ENCODE results near the gene UGT1A6.

UGT1A6 gene

GRCh38 chr2:233800208-233800607 is 107.5 kb downstream of the UGT1A6 start:
- DNase-seq (ENCODE audit: low spot score) = no peak

- no peak for DNase-seq (ENCODE audit: low spot score)
Observed at GRCh38 chr2:233801357-233802131, 108.9 kb downstream of the UGT1A6 start.

- DNase-seq (ENCODE audit: low spot score) = no peak
Observed at GRCh38 chr2:233802132-233802815, 109.6 kb downstream of the UGT1A6 start.

- no peak for DNase-seq (ENCODE audit: low spot score)
Observed at GRCh38 chr2:233803292-233803911, 110.7 kb downstream of the UGT1A6 start.

GRCh38 chr2:233803994-233804393 is 111.3 kb downstream of the UGT1A6 start:
- DNase-seq (ENCODE audit: low spot score) = no peak

- DNase-seq (ENCODE audit: low spot score) = no peak
Observed at GRCh38 chr2:233807215-233807865, 114.7 kb downstream of the UGT1A6 start.

- DNase-seq (ENCODE audit: low spot score) = no peak
Observed at GRCh38 chr2:233807966-233808935, 115.6 kb downstream of the UGT1A6 start.

- no peak for DNase-seq (ENCODE audit: low spot score)
Observed at GRCh38 chr2:233810385-233810784, 117.7 kb downstream of the UGT1A6 start.

GRCh38 chr2:233811087-233811486 is 118.4 kb downstream of the UGT1A6 start:
- DNase-seq (ENCODE audit: low spot score) = no peak

- DNase-seq (ENCODE audit: low spot score) = no peak
Observed at GRCh38 chr2:233811732-233812131, 119.0 kb downstream of the UGT1A6 start.

- DNase-seq (ENCODE audit: low spot score) = no peak
Observed at GRCh38 chr2:233813236-233814055, 120.8 kb downstream of the UGT1A6 start.

GRCh38 chr2:233814056-233814835 is 121.6 kb downstream of the UGT1A6 start:
- no peak for DNase-seq (ENCODE audit: low spot score)

- no peak for DNase-seq (ENCODE audit: low spot score)
Observed at GRCh38 chr2:233815861-233816260, 123.2 kb downstream of the UGT1A6 start.

GRCh38 chr2:233816334-233816733 is 123.6 kb downstream of the UGT1A6 start:
- DNase-seq (ENCODE audit: low spot score) = peak; percentile 56

- peak; percentile 35 for DNase-seq (ENCODE audit: low spot score)
Observed at GRCh38 chr2:233816771-233817170, 124.1 kb downstream of the UGT1A6 start.

GRCh38 chr2:233817361-233817911 is 124.7 kb downstream of the UGT1A6 start:
- DNase-seq (ENCODE audit: low spot score) = no peak

GRCh38 chr2:233817995-233818638 is 125.4 kb downstream of the UGT1A6 start:
- DNase-seq (ENCODE audit: low spot score) = no peak

Data from SK-N-DZ (cell line).